ENCODE results near the gene EWSR1.

GRCh38 chr22:29337631-29338284 lies 69.7 kb downstream of the EWSR1 start:
- no peak for TF ChIP-seq USF1 (IDR thresholded peaks at IDR 0.05)
- TF ChIP-seq CREB1 (IDR thresholded peaks at IDR 0.05; ENCODE audit: low read depth) = no peak
- TF ChIP-seq YY1 (IDR thresholded peaks at IDR 0.05; ENCODE audit: low read depth) = no peak
- TF ChIP-seq RAD21 (IDR thresholded peaks at IDR 0.05; ENCODE audit: low read depth) = no peak
- no peak for TF ChIP-seq ZBTB7A (IDR thresholded peaks at IDR 0.05; ENCODE audit: low read depth)
- no peak for TF ChIP-seq MAX (IDR thresholded peaks at IDR 0.05)
- no peak for TF ChIP-seq CEBPB (IDR thresholded peaks at IDR 0.05)
- TF ChIP-seq TAF1 (IDR thresholded peaks at IDR 0.05; ENCODE audit: low read depth) = no peak
- TF ChIP-seq EP300 (IDR thresholded peaks at IDR 0.05; ENCODE audit: borderline replicate concordance) = no peak
- no peak for TF ChIP-seq TEAD4 (IDR thresholded peaks at IDR 0.05)
- TF ChIP-seq TCF12 (IDR thresholded peaks at IDR 0.05; ENCODE audit: low read depth) = no peak
- TF ChIP-seq NFIC (IDR thresholded peaks at IDR 0.05) = no peak
- no peak for TF ChIP-seq REST (IDR thresholded peaks at IDR 0.05; ENCODE audit: low read depth)
- TF ChIP-seq EGR1 (IDR thresholded peaks at IDR 0.05) = no peak
